Ramos (cell line): ENCODE results near the gene CFH.
"Not testable (repeated sequence)": the region's sequence is repeated elsewhere in the genome, so short reads cannot be mapped to it uniquely, and the experiment has no call there.

Experiments
- in situ Hi-C: fragments of 300-500 bp; cut with MboI; formaldehyde crosslinking; loops from one replicate; pipeline ENCODE4 v1.14.3; 2022; ENCODE audit warnings: low sequenced_read_pairs; ENCODE audit not compliant: unreplicated experiment

The CFH gene

DNA sequence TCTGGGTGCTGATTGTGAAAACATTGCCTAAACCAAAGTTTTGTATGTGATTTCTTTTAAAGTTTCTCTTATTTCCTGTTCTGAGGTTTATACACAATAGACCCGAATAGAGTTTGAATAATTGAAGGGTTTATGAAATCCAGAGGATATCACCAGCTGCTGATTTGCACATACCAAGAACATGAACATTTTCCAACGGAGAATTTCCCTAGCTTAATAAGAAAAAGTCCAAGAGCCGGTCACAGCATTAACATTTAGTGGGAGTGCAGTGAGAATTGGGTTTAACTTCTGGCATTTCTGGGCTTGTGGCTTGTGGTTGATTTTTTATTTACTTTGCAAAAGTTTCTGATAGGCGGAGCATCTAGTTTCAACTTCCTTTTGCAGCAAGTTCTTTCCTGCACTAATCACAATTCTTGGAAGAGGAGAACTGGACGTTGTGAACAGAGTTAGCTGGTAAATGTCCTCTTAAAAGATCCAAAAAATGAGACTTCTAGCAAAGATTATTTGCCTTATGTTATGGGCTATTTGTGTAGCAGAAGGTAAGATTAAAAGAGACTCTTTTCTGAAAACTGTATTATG, at the start of gene CFH:
Gene CFH (plus strand): TSS at position 407 of the 579 bp plus-strand sequence. CDS start 75 bp downstream, at position 482.
- in situ Hi-C loops = loop anchor here (25.0 kb wide), 1 partner anchor 489 kb away; no protein-coding TSS in a partner anchor

DNA sequence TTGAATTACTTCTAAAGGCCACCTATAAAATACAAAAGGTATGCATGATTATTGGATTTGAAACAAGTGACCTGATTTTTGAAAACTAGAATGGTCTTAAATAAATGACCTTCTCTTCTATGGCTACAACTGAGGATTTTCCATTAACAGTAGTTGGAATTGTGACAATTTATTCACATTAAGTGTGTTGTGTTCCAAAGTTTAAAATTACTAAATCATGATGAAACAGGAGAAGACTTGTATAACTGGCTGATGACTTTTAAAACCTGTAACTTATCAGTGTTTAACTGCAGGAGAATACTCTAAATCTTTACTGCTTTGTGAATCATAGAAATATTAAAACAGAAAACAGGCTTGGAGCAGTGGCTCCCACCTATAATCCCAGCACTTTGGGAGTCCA, 48.2 kb upstream of the CFH start:
- in situ Hi-C loops = no loop called here

DNA sequence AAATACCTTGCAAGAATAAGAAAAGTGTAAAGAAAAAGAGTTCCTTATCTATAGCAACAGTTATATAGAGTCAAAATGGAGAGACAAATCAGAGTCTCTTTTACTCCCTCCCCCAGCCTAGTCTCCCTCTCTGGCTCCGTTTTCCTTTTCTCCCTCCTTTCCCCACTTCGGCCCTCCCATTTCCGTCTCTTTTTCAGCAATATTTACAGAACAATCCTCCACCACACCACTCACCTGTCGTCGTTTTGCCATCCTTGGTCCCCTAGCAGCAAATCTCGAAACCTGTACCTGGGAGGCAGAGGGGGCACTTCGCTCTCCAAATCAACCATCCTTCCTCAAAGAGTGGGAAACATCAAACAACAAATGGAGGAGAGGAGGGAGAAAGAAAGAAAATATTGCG, 43.9 kb upstream of the CFH start:
- in situ Hi-C loops = no loop called here

DNA sequence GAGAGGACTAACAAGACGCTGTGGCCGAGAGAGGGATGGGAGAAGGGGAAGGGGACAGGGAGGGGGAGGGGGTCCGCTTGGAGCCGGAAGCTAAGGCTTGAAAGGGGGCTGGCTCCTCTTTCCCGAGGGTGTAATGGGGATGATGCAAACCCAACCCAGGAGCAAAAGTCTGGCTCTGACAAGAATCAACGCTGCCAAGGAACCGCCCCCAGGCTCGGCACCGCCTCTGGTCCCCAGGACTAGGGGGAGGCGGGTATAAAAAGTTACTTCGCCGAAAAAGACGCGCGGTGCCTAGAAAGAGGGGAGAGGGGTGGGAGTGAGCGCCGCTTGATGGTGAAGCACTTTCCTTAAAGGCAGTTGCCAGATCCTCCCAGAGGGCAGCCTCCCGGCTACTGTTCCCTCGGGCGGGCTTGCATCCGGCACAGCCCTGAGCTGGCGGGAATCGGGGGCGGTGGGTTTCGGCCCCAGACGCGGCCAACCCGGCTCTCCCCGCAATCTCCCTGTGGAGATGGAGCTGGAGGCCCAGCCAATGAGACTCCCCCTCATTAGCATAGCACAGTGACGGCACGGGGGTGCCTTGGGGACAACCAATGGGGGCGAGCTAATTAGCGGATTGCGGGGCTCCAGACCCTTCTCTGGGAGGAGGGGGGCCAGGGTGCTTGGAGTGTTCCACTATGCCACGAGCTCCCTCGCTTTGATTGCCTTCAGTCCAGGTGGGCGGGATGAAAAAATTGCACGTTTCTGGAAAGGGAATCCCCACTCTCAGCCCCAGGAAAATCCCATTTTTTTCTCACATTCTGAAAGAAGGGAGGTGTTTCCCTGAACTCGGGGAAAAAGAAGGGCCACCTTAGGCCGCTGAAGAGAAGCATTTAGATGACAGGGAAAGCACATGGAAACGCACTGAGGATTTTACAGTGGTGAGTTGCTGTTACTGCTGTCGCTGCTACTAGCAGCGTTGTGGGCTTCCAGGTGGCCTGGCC, 43.2 kb upstream of the CFH start, which contains the start of gene KCNT2:
Gene KCNT2 (minus strand): TSS at position 51 of the 980 bp plus-strand sequence. CDS start 131 bp downstream, outside the sequence.
- in situ Hi-C loops = no loop called here

DNA sequence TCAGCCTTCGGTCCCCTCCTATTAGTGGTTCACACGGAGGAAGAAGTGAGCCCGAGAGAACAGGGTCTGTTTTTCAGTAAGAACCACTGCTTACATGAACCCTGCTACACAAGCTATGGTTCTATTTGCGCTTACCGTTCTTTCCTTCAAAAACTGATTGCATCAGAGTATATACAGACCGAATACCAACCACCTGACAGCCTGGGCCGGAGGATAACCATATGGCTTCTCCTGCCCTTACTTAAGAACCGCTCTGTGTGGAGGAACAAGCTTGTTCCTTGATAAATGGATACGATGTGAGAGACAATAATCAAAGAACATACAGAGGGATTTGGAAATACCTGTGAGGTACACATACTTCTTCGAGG, 42.5 kb upstream of the CFH start:
- in situ Hi-C loops = no loop called here

DNA sequence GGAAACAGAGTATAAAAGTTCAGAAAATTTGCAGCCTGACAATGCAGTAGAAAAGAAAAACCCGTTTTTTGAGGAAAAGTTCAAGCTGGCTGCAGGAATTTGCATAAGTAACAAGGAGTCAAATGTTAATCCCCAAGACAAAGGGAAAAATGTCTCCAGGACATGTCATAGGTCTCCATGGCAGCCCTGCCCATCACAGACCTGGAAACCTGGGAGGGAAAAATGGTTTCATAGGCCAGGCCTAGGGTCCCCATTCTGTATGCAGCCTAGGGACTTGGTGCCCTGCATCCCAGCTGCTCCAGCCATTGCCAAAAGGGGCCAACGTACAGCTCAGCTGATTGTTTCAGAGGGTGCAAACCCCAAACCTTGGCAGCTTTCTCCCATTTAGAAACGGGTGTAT, 40.0 kb upstream of the CFH start:
- in situ Hi-C loops = no loop called here

DNA sequence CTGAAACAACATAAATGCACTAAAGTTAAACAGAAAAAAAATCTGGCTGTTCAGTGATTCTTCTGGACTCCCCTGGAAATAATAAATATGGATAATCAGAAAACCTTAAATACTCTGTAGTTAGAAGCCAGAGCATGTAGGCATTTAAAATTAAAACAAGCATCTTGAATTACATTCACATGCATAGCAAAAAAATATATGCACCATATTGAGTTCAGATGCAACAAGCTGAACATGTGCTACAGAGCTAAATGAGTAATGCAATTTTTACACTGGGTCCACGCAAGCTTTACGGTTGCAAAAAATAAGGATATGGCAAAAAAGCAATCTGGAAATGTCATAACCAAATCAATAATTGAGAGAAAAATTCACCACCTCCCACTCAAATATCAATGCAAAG, 32.1 kb upstream of the CFH start:
- in situ Hi-C loops = no loop called here

DNA sequence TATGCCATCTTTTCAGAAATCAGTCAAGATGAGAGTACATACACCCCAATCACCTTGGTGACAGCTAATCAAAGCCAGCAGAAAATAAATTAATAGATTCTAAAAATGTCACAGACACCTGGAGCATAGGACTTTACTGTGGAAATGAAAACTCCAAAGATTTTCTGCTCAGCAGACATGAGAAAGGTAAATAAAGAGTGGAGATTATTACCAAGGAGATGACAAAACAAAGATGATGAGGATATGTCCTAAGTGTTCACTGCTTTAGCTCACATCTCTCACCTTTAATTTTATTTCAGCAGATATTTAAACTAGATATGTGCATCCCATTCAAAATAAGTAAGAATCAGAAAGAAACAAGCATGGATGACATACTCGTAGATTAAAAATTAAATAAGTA, 28.8 kb upstream of the CFH start:
- in situ Hi-C loops = no loop called here

DNA sequence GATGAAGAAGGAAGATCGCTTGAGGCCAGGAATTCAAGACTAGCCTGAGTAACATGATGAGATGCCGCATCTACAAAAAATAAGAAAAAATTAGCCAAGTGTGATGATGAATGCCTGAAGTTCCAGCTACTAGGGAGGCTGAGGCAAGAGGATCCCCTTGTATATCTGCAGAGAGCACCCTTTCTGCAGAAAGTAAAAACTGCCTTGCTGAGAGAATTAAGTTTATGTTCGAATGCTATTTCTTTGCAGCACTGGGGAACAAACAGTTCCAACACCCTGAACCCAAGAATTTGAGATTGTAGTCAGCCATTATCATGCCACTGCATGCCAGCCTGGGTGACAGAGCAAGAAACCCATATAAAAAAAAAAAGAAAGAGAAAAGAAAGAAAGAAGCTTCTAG, 23.0 kb upstream of the CFH start:
- in situ Hi-C loops = no loop called here

DNA sequence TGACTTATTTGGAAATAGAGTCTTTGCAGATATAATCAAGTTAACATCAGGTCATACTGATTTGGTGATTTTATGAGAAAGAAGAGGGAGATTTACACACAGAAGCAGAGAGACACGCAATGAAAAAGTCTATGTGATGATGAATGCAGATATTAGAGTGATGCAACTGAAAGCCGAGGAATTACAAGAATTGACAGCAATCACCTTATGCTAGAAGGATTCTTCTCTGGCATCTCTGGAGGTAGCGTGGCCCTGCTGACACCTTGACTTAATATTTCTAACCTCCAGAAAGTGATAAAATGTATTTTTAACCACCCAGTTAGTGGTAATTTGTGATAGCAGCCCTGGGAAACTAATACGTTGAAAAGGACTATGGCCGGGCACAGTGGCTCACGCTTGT, 14.2 kb upstream of the CFH start:
- in situ Hi-C loops = no loop called here

DNA sequence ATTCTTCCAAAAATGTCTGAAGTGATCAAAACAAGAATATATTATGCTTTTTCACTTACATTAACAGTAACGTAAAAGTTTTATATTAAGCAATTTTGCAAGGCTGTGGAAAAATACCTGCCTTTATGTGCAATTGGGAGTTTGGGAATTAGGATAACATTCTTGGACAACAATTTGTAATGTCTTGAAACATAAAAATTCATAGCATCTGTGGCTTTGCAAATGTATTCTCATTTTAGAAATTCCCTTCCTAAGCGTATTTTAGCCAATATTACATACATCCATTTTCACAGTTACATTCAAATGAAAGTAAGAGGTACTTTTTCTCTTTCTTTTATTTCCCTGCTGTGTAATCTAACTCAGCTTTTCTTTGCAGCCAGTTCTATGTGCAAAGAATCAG, 13.4 kb upstream of the CFH start:
- in situ Hi-C loops = no loop called here

DNA sequence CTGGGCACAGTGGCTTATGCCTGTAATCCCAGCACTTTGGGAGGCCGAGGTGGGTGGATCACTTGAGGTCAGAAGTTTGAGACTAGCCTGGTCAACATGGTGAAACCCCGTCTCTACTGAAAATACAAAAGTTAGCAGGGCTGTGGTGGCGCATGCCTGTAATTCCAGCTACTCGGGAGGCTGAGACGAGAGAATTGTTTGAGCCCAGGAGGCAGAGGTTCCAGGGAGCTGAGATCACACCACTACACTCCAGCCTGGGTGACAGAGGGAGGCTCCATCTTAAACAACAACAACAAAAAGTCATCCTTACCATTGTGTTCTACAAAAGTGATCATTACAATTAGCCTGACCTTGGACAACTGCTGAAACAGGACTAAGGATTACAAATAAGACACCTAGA, 12.6 kb upstream of the CFH start:
- in situ Hi-C loops = not testable (repeated sequence)

DNA sequence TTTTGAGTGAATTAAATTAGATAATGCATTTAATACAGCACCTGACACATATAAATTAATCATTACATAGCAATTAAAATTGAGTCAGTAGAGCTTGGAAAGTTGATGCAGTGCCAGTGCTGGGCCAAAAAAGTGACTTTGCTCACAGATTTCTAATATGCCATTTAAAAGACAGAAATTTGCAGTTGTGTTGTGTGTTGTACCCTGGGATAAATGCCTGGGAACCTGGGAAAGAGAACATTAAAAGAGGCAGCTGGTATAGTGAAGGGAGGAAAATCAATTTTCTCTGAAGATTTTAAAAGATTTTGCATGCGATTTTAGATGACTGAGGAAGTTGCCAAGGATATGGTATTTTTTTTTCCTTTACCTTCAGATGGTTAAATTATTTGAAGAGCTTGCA, 10.9 kb upstream of the CFH start:
- in situ Hi-C loops = no loop called here

DNA sequence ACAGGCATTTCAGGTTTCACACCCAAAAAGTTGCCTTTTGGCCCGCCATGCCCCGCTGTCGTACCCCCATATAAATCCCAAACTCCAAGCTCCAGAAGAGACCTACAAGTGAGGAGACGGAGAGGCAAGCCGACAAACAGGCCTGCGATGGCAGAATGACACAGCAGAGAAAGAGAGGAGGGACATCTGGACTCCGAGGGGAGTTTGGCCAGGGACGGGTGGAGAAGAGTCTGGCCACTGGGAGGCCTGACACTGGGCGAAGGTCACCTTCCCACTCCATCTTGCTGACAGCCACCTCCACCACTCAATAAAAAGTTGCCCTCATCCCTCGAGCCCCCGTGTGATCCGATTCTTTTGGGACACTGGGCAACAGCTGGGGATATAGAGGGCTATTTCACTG, 1.9 kb upstream of the CFH start:
- in situ Hi-C loops = loop anchor here (25.0 kb wide), 1 partner anchor 488 kb away; no protein-coding TSS in a partner anchor

DNA sequence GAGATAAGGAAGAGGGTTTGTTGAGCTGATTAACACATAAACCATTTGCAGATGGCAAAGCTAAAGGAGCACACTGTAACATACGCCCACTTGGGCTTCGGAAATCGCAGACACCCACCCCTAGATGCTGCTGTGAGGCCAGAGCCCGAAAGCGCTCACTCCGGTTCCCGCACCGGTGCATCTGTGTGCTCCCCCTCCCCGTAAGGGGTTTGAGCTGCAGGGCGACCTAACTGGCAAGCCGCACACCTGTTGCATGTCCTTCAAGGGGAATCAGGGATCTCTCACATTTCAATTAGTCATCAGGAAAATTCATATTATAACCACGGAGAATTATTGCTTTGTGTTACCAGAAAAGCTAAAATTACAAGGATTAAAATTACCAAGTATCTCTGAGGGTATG, 1.4 kb upstream of the CFH start:
- in situ Hi-C loops = loop anchor here (25.0 kb wide), 1 partner anchor 488 kb away; no protein-coding TSS in a partner anchor

DNA sequence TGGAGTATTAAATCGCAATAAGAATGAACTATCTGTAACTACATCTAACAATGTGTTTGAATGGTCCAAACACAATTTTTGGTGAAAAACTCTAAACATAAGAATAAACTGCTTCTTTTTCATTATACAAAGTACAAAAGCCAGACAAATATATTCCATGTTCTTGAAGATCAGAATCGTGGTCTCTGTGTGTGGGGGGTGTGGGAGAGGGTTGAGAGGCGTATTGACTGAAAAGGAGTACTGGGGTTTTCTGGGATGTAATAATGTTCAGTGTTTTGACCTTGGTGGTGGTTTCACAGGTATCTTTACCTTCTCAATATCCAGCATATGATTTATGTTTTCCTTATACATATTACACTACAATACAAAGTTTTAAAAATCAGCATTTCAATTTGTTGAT, 764 bp upstream of the CFH start:
- in situ Hi-C loops = loop anchor here (25.0 kb wide), 1 partner anchor 489 kb away; no protein-coding TSS in a partner anchor

DNA sequence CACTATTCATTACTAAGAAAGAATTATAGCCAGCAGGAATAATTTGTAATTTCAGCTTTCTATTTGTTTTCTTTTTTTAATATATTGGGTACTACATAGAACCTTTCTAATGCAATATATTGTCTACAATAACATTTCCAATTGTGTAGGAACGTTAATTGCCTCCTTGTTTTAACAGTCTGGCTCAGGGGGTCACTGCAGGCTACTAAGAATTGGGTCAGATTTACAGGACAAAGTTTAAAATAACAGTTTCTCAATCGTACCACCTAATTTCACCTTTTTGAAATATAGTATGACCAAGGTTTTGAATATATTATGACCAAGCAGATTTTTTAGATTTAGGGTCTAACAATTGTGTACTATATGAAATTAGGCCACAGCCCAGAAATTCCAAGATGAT, 2.4 kb downstream of the CFH start:
- in situ Hi-C loops = loop anchor here (25.0 kb wide), 1 partner anchor 492 kb away; no protein-coding TSS in a partner anchor

DNA sequence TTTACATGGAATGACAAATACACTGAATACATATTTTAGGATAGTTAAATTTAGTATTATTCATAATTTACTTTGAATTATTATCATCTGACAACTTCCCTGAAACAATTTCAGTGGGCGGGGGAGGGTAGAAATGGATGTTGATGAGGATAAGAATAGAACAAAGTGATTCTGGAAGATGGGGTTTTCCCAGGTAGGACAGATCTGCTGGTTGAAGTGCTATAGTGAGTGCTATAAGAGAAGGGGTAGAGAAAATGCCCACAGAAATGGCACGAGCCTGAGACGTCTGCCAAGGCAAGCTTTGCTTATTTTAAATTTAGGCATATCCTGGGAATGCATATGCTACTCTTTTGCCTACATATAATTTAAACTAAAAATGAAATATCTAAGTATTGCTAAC, 3.2 kb downstream of the CFH start:
- in situ Hi-C loops = loop anchor here (25.0 kb wide), 1 partner anchor 493 kb away; no protein-coding TSS in a partner anchor

DNA sequence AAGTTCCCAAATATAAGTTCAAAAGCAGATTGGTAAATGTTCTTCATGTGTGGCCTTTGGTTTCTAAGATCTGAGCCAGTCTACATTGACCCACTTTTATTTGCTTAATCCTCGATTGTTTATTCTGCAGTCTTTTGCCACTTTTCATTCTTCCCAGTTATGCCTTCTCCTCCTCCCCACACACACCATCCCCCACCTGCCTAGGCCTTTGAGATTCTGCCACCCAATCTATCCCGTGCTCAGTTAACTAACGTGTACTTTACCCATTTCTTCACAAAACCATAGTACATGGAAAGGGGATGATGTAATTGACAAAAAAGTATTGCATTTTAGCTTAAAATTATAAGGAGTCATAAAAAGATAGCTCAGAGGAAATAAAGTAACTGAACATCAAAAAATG, 3.7 kb downstream of the CFH start:
- in situ Hi-C loops = loop anchor here (25.0 kb wide), 1 partner anchor 493 kb away; no protein-coding TSS in a partner anchor

DNA sequence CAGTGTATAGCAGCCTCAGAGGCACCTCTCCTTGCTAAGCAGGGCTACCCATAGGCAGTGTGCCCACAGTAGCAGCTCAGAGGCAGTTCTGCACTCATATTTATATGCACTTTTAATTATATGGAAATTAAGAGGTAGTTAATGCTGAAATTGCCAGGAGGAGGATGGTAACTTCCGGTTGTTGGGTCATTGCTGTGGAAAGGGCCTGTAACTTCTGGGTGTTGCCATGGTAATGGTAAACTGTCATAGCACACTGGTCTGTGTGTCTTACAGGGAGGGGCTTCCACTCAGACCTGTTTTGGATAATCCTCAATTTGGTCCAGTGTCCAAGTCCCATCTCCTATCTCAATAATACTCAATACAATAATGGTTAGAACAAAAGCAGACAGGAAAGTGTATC, 7.6 kb downstream of the CFH start:
- in situ Hi-C loops = loop anchor here (25.0 kb wide), 1 partner anchor 497 kb away; no protein-coding TSS in a partner anchor

DNA sequence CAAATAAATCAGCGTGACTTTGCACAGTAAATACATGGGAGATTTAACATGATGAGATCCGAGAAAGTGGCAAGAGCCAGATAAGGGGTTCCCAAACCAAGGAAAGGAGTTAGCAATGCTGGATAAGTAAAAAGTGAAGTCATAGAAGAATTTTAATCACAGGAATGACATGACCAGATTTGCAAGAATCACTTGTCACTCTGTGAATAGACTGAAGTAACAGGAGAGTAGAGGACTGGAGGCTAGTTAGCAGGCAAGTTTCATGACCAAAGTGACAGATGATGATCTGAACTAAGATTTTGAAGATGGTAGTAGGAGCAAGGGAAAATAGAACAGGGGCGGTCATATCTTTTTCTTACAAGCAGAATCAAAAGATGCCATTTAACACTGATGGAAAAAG, 8.4 kb downstream of the CFH start:
- in situ Hi-C loops = loop anchor here (25.0 kb wide), 1 partner anchor 498 kb away; no protein-coding TSS in a partner anchor
